ENCODE results near the gene METTL25B. TPM values are rescaled to one million over a fixed set of nuclear protein-coding genes. Genes with fewer than 3 reads are reported as not detected.

Gene METTL25B
- total RNA-seq, 1 donor from 2014 or later: 41.0 TPM

- Histone ChIP-seq H3K4me1 (peaks cover 4% of the 10 kb centered on the region), H3K36me3 (no peaks in the 10 kb centered on the region), H3K9me3 (no peaks in the 10 kb centered on the region), H3K27me3 (ENCODE audit: low read depth) (peaks cover 20% of the 10 kb centered on the region), H3K27ac (no peak overlapping the region), H3K4me3 (no peak overlapping the region)
- no peak for DNase-seq
- no peak for ATAC-seq
- TF ChIP-seq, protein P1, sequence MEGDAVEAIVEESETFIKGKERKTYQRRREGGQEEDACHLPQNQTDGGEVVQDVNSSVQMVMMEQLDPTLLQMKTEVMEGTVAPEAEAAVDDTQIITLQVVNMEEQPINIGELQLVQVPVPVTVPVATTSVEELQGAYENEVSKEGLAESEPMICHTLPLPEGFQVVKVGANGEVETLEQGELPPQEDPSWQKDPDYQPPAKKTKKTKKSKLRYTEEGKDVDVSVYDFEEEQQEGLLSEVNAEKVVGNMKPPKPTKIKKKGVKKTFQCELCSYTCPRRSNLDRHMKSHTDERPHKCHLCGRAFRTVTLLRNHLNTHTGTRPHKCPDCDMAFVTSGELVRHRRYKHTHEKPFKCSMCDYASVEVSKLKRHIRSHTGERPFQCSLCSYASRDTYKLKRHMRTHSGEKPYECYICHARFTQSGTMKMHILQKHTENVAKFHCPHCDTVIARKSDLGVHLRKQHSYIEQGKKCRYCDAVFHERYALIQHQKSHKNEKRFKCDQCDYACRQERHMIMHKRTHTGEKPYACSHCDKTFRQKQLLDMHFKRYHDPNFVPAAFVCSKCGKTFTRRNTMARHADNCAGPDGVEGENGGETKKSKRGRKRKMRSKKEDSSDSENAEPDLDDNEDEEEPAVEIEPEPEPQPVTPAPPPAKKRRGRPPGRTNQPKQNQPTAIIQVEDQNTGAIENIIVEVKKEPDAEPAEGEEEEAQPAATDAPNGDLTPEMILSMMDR (IDR thresholded peaks at IDR 0.05): no peak
- intact Hi-C loops (cut with DNase I): no loop called here
Measured at GRCh38 chr1:156697481-156697880, 30.8 kb upstream of the METTL25B start.

GRCh38 chr1:156698995-156699394 lies 29.3 kb upstream of the METTL25B start:
- Histone ChIP-seq H3K27ac (no peak overlapping the region), H3K27me3 (ENCODE audit: low read depth) (peaks cover 23% of the 10 kb centered on the region), H3K36me3 (no peaks in the 10 kb centered on the region), H3K9me3 (no peaks in the 10 kb centered on the region), H3K4me3 (no peak overlapping the region), H3K4me1 (no peaks in the 10 kb centered on the region)
- no peak for DNase-seq
- ATAC-seq: no peak
- TF ChIP-seq, protein P1 (IDR thresholded peaks at IDR 0.05): no peak
- intact Hi-C loops (cut with DNase I): no loop called here

DNA sequence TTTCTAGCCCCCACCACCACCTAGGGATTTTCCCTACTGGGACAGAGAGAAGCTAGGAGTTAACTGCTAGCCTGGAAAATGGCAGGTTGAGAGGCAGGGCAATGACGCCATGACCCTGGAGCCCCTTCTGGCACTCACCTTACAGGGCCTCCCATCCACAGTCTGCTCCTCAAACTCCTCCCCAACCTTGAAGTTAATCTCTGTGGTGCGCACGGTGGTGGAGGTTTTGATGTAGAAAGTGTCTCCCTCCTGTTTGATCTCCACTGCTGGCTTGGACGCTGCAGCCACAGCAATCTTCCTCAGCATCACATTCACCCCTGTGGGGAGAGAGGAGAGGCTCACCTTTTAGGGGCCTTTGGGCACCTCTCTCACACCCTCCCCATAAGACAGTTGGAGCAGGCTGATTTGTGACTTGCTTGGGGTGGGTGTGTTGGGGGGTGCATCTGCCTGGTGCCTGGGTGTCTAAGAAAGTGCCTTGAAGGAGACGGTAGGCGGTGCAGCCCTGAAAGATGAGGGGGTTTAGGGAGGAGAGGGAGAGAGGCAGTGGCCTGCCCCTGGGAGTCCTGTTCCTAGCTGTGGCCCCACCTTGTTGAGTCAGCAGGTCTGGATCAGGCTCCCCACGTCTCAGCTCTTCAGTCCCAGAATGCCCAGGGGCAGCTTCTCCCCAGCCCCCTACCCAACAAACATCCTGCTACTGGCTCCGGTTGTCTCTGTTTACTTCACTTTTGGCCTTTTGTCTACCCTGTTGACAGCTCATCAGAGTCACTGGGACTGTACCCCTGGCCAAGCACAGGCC lies 27.3 kb upstream of the METTL25B start:
- TF ChIP-seq, protein P1 (IDR thresholded peaks at IDR 0.05): no peak
- H3K4me1 ChIP-seq: peaks cover 17% of the 10 kb centered on the region
- intact Hi-C loops (cut with DNase I): no loop called here
- no peaks in the 10 kb centered on the region for H3K36me3 ChIP-seq
- no peak for ATAC-seq
- H3K4me3 ChIP-seq: no peak overlapping the region
- no peaks in the 10 kb centered on the region for H3K9me3 ChIP-seq
- peaks cover 41% of the 10 kb centered on the region for H3K27me3 ChIP-seq (ENCODE audit: low read depth)
- H3K27ac ChIP-seq: no peak overlapping the region
- no peak for DNase-seq

DNA sequence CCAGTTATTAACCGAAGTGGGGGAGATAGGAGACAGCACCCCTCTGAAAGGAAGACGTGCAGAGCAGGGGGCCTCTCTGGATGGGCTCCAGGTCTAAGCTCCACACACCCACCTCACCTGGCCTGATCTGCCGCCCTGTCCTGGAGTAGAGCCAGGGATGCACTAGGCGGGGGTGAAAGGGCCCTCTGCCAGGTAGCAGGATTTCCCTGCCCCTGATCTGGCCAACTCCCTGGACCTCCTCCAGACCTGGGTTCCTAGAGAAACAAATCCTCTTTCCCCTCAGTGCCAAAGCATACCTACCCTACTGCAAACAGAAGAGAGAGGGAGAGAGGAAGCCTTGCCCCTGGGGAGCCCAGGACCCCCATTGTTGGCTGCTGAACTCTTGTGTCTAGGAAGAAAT lies 24.9 kb upstream of the METTL25B start:
- Histone ChIP-seq H3K9me3 (no peaks in the 10 kb centered on the region), H3K27me3 (ENCODE audit: low read depth) (peaks cover 45% of the 10 kb centered on the region), H3K4me1 (peaks cover 32% of the 10 kb centered on the region), H3K4me3 (no peak overlapping the region), H3K27ac (no peak overlapping the region), H3K36me3 (no peaks in the 10 kb centered on the region)
- DNase-seq (no peak), ATAC-seq (no peak)
- TF ChIP-seq, protein P1 (IDR thresholded peaks at IDR 0.05): no peak
- intact Hi-C loops (cut with DNase I): no loop called here

GRCh38 chr1:156703741-156704140 lies 24.5 kb upstream of the METTL25B start:
- Histone ChIP-seq H3K4me3 (no peak overlapping the region), H3K36me3 (no peaks in the 10 kb centered on the region), H3K9me3 (no peaks in the 10 kb centered on the region), H3K27ac (no peak overlapping the region), H3K27me3 (ENCODE audit: low read depth) (peaks cover 45% of the 10 kb centered on the region), H3K4me1 (peaks cover 32% of the 10 kb centered on the region)
- TF ChIP-seq, protein P1 (IDR thresholded peaks at IDR 0.05): no peak
- ATAC-seq (no peak), DNase-seq (no peak)
- intact Hi-C loops (cut with DNase I): no loop called here

Data from lower lobe of right lung (tissue), 2 donors.